Uterus (tissue), 4 donors: ENCODE data around the gene CHAF1B. TPM values are rescaled to one million over a fixed set of nuclear protein-coding genes. Genes with fewer than 3 reads are reported as not detected.

Experiments used
- DNase-seq, 2 donors: peaks; one replicate each; pipeline ENCODE4 v3.0.0-alpha.2; 2019 to 2020
- H3K27ac ChIP-seq, 2 donors: fragments of 200-600 bp; sonication (generic); 1 replicate in 1 of 2; 2 replicates in 1 of 2; pipeline ENCODE4 v1.5.1; 2016 to 2018
- H3K27me3 ChIP-seq, 2 donors: fragments of 200-600 bp; sonication (generic); one replicate each; pipeline ENCODE4 v1.5.1; 2018 to 2019; ENCODE audit warnings: control low read depth in 1 of 2
- H3K36me3 ChIP-seq, 2 donors: fragments of 200-600 bp; sonication (generic); one replicate each; pipeline ENCODE4 v1.5.1; 2019; ENCODE audit warnings: control low read depth in 1 of 2
- H3K4me1 ChIP-seq, 2 donors: fragments of 200-600 bp; sonication (generic); one replicate each; pipeline ENCODE4 v1.5.1; 2018 to 2019; ENCODE audit warnings: control low read depth in 1 of 2
- H3K4me3 ChIP-seq, 2 donors: fragments of 200-600 bp; sonication (generic); 1 replicate in 1 of 2; 2 replicates in 1 of 2; pipeline ENCODE4 v1.5.1; 2018 to 2019; ENCODE audit warnings: mild to moderate bottlenecking in 1 of 2
- H3K9me3 ChIP-seq, 2 donors: fragments of 200-600 bp; sonication (generic); one replicate each; pipeline ENCODE4 v1.5.1; 2019; ENCODE audit warnings: control low read depth in 1 of 2
- CTCF ChIP-seq, 4 experiments: fragments of 200-600 bp in 2 of 4; fragments of 450-650 bp in 2 of 4; sonication (generic) in 2 of 4; IDR thresholded peaks; one replicate each; pipeline ENCODE4 v1.5.1; 2016 to 2019; ENCODE audit warnings: antibody characterized with exemption in 4 of 4, mild to moderate bottlenecking in 2 of 4, moderate library complexity in 1 of 4
- POLR2A ChIP-seq, 2 donors: fragments of 450-650 bp; IDR thresholded peaks; one replicate each; pipeline ENCODE4 v1.6.1; 2016; ENCODE audit warnings: antibody characterized with exemption in 2 of 2, mild to moderate bottlenecking in 1 of 2, moderate library complexity in 1 of 2
- intact Hi-C: fragments of 100-400 bp; cut with DNase I; formaldehyde crosslinking; loops from one replicate; pipeline ENCODE4 v1.15.1; 2023; ENCODE audit warnings: low total_unique reads
- small RNA-seq: library from RNA; depleted of rRNA; stranded (forward); fragments of <200 nt; gene quantifications from one replicate; pipeline ENCODE3, GENCODE V24; 2016
- total RNA-seq, 4 donors: library from RNA; depleted of rRNA in 3 of 4; stranded (reverse); fragments of >200 nt in 3 of 4; gene quantifications; one replicate each; pipeline versions ENCODE4 v1.1.0 to v1.2.4, GENCODE V29; 2014 to 2023
- donor health status: DM: yes; HTN: yes; CAD: no.

The CHAF1B gene
- total RNA-seq, 4 donors from 2014 or later = under 0.01 to 3.9 (median 2.2) TPM

DNA sequence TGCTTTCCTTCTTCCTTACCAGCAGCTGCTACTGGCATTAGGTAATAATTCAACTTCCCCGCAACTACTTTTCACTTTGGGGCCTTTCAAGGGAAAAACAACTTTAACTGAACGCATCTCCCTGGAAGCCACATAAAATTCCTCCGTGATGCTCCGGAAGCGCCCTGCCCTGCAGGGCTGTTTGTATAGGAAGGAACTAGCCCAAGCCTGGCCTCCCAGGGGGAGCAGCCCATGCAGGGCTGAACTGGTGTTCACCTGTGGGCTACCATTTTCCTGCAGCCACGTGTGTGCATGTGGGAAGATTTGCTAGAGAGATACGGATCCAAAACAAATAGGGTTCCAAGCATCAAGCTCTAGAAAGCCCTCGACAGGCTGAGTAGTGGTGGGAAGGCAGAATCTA, 80.3 kb downstream of the CHAF1B start:
- H3K27ac ChIP-seq = no peak overlapping the region
- no peaks in the 10 kb centered on the region for H3K36me3 ChIP-seq
- TF ChIP-seq POLR2A (IDR thresholded peaks at IDR 0.05) (no peak), CTCF (IDR thresholded peaks at IDR 0.05) (no peak)
- no peak for DNase-seq
- no peak overlapping the region for H3K4me3 ChIP-seq
- H3K9me3 ChIP-seq = no peaks in the 10 kb centered on the region
- no peaks in the 10 kb centered on the region for H3K4me1 ChIP-seq
- intact Hi-C loops = no loop called here
- no peaks in the 10 kb centered on the region for H3K27me3 ChIP-seq

GRCh38 chr21:36466061-36466511, 80.9 kb downstream of the CHAF1B start:
- Histone ChIP-seq H3K4me3 (no peak overlapping the region), H3K9me3 (no peaks in the 10 kb centered on the region), H3K27ac (no peak overlapping the region), H3K27me3 (no peaks in the 10 kb centered on the region), H3K36me3 (no peaks in the 10 kb centered on the region), H3K4me1 (no peaks in the 10 kb centered on the region)
- intact Hi-C loops = no loop called here
- TF ChIP-seq POLR2A (IDR thresholded peaks at IDR 0.05) (no peak), CTCF (IDR thresholded peaks at IDR 0.05) (no peak)
- no peak for DNase-seq

Small RNAs within 50 kb of the gene (small RNA-seq; reads per million reads assigned to genes)
- not detected for gene ATP5MFP1

Other genes with a start within 250 kb of the CHAF1B start
- 10 to 100 TPM in 3 of 4 donors, 1 to 10 TPM in 1; 3.8 to 18.7 (median 14.9) TPM for gene DOP1B, start 228.6 kb upstream of the CHAF1B start, total RNA-seq
- gene MORC3, start 65.2 kb upstream of the CHAF1B start, total RNA-seq = 10 to 100 TPM; 23.3 to 95.1 (median 59.4) TPM
- gene CLDN14, start 94.7 kb downstream of the CHAF1B start, total RNA-seq = not detected